GM19468 (cell line): Measurements from ENCODE around the gene MAST4.
"Not testable (repeated sequence)": the region's sequence is repeated elsewhere in the genome, so short reads cannot be mapped to it uniquely, and the experiment has no call there.

ENCODE experiments used
- ATAC-seq: cut with Tn5 transposase; IDR thresholded peaks from one replicate; pipeline ENCODE4 v1.9.1; 2021; ENCODE audit warnings: mild to moderate bottlenecking, moderate library complexity, moderate number of reproducible peaks; ENCODE audit not compliant: unreplicated experiment; ENCODE audit errors: extremely low read depth

MAST4 gene

DNA sequence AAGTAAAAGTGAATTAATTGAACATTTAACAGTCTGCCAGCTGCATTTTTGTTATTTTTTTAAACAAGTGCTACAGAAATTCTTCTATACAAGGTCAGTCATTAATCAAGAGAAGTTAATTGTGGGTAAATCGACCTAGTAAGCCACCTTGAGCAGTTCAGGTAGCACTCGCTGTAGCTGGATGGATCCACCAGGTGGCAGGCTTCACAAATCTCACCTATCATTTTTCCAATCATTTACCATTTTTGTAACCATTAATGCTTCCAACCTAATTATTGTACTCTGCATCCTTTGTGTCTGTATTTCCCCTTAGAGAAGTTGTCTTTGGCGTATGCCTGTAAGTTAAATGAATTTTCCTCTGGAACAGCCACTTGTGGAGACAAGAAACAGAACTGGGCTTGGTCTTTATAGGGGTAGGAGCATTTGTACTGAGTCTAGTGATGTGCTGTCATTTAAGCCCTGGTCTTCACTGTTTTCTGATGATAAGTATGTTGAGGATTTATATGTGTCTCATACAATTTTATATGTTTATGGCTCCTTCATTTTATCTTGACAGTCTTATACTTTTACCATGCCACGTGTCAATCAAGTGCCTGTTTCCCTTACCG is 560.9 kb downstream of the MAST4 start:
- ATAC-seq: no peak

DNA sequence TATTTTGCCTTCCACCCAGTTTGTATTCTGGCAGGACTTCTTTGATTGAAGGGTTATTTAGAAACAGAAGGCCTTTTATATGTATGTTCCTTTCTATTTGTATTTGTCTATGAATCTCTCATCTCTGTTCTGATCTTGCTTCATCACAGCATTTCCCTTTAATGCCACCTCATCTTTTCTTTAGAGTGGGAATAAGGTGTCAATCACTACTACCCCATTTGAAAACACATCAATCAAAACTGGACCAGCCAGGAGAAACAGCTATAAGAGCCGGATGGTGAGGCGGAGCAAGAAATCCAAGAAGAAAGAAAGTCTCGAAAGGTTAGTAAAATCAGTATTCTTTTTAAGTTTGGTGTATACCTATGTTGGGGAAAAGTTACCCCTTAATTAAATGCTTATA is 564.1 kb downstream of the MAST4 start:
- no peak for ATAC-seq

GRCh38 chr5:67160985-67161384 is 564.8 kb downstream of the MAST4 start:
- no peak for ATAC-seq

DNA sequence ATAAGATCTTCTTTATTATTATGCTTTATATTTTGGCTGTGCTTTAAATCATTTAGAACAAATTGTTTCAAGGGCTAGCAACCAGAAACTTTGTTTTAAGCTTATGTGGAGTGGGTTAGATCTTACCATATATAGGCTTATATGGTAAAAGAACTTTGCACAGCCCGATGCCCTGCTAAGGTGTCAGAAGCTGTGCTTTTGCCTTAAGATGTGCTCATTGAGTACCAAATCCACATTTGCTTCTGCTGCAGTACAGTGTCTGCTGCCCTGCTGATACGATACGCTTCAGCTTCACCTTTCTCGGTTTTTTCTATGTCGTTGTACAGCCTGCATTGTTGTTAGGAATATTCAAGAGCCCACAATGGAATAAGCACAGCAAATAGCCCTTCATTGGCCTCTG is 565.6 kb downstream of the MAST4 start:
- no peak for ATAC-seq

- ATAC-seq: no peak
Observed at GRCh38 chr5:67163231-67163756, 567.1 kb downstream of the MAST4 start.

- no peak for ATAC-seq
Observed at GRCh38 chr5:67163863-67164595, 567.8 kb downstream of the MAST4 start.

- ATAC-seq: no peak
Observed at GRCh38 chr5:67164856-67165525, 568.8 kb downstream of the MAST4 start.

GRCh38 chr5:67165526-67166459 is 569.6 kb downstream of the MAST4 start:
- peak; percentile 65 for ATAC-seq

- ATAC-seq: peak; percentile 15
Observed at GRCh38 chr5:67166460-67167285, 570.5 kb downstream of the MAST4 start.

DNA sequence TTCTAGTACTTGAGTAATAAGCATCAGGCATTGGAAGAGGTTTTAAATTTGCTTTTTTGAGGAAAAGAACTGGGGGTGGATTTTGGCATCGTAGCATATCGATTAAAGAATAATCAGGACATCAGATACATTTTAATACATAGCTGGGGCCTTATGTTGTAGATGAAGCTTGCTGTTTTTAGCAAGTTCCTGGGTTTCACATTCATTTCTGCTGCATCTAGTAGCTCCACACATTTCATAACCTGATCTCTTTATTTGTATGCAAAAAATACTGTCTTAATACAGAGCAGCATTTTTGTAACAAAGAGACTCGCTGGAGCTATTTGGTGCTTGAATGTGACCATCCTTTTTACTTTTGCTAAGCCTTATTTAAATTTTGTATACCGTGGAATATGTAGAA is 571.9 kb downstream of the MAST4 start:
- ATAC-seq: no peak

DNA sequence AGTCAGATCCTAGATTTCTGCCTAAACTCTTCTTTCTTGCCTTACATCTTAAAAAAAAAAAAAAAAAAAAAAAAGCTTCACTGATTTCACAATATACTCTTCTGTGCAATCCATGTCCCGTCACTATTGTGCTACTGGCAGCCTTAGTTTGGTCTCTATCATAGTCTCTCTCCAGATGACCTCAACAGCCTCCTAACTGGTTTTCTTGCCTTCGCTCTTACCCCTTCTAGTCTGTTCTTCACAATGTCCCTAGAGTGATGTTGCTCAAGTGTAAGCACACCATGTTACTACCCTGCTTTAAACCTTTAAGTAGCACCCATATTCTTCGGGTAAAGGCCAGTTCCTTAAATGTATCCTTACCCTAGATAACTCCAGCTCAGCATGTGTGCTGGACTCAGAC is 574.6 kb downstream of the MAST4 start:
- ATAC-seq: no peak

GRCh38 chr5:67173351-67173750 is 577.2 kb downstream of the MAST4 start:
- ATAC-seq: not testable (repeated sequence)

DNA sequence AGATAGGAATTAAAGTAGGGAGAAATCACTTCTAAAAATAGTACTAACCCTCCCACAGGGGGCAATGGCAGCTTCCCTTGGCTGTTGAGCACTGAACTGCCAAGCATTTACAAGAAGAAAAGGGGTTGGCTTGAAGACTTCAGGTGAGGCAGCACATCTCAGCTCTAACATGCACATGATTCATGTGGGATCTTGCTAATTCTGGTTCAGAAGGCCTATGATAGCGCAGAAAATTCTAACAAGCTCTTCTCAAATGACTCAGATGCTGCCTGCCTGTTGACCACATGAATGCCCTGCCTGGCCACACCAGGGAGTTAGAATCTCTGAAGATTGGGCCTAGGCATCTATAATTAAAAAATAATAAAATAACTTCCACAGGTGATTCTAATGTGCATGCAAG is 577.8 kb downstream of the MAST4 start:
- no peak for ATAC-seq

DNA sequence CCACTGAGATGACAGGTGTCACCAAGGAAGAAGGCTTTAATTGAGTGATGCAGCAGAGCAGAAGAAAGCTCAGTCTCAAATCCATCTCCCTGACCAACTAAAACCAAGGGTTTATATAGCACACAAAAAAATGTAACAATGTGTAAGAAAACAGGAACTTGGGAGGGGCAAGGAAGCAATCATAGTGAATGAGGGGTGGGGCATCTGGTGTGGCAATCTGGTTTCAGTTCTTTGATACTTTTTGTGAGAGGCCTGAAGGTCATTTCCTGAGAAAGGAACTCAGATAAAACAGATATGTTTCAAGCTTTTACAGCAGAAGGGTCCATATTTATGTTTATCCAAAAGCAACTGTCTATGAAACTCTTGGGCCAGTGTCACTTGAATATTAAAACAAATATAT is 580.7 kb downstream of the MAST4 start:
- ATAC-seq: no peak

DNA sequence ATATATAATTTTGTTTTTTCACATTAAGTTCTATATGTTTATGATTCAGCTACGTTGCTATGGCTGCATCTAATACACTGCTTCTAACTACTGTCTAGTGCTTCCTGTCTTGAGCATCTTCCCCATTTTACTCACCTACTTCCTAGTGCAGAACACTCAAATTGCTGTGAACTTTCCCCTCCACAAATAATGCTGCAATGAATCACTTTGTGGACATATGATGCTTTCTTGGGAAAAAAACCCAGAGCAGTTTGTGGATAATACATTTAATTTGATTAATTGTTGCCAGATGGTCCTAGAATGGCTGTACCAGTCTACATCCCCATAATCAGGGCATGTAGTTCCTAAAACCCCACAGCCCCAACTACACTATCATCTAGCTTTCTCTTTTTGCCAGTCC is 581.9 kb downstream of the MAST4 start:
- no peak for ATAC-seq

DNA sequence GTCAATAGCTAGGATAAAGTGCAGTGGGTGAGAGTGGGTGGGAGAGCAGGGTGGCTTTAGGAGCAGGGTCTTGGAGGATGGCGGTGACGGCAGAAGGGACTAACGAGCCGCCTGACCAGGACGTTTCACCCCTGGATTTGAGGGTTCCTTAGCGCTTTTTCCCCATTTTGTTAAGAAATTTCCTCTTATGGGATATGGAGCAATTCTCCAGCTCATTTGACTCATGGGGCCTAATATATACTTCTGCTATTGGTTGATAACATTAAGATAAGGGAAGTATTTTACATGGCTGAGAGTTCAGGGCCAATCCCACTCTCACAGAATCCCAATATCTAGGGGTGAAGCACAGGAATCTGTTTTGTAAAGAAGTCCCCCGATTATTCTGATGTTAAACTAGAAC is 582.8 kb downstream of the MAST4 start:
- ATAC-seq: no peak

DNA sequence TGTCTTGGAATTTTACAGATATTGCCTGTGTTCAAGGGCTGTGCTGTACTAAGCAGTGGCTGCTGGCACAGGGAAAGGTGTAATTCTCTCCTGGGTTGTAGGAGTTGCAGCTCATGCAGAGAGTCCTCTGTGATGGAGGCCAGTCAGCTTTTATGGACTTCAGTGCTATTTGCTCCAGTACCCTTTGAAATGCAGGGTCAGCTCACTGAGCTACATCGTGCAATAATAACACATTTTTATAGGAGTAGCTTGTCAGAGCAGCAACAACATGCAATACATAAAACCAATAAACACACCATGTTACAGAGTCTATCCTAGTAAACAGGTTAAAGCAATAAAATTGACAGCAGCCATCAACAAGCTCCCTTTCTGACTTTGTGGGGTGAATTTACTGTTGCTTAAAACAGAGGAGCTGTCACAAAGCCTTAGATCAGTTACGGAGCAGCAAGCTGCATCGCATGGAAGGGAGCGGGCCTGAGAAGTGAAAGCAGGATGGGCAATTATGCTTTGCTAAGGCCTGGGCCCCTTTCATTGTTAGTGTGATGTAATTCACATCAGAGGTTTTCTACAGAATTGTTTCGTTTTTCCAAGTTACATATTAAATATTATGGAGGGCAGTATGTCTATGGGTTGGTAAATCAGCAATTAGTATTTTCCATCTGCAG is 583.6 kb downstream of the MAST4 start:
- no peak for ATAC-seq

DNA sequence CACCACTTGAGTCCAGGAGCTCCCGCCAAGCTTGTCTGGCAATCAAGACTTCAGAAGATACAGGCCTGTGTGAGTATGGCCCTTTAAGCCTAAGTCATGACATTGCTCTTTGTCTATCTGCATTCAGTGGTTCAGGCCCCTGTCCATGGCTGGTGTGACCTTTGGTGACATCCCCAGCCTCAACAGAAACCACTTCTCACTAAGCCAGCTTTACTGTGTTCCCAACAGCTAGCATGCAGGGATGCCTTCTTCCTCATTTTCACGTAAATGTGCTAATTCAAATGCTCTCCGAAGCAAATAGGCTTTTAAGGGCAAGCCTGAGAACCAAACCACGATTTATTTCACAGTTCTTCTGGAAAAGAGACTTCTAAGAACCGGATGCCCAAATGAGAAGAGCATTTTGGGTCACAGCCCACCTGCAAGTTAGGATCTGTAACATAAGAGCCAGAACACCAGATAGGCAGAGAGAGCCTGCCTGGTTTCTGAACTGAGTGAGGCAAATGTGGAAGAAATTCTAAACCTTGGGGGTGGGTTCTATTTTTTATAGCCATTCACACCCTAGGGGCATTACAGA is 585.5 kb downstream of the MAST4 start:
- ATAC-seq: no peak
